B cell (primary cell): ENCODE measurements around the gene HTT. TPM values are rescaled to one million over a fixed set of nuclear protein-coding genes. Genes with fewer than 3 reads are reported as not detected.

Experiments used
- ATAC-seq: fragments of 200-7000 bp; cut with Tn5 transposase; one replicate; pipeline ENCODE4 v1.10.0; 2021; ENCODE audit warnings: low read depth, mild to moderate bottlenecking, moderate number of reproducible peaks, moderate library complexity
- CTCF ChIA-PET: fragments of 350-600 bp; sonication (Branson Sonifier 250); formaldehyde crosslinking; loops from one replicate; lab custom pipeline; 2021; ENCODE audit warnings: antibody characterized with exemption, inconsistent platforms; lab: Charles Lee
- POLR2A ChIA-PET: fragments of 350-600 bp; sonication (Branson Sonifier 250); formaldehyde crosslinking; loops from one replicate; lab custom pipeline; 2021; ENCODE audit warnings: antibody characterized with exemption; lab: Charles Lee
- DNase-seq: peaks from one replicate; pipeline ENCODE4 v3.0.0; 2013
- H2AFZ ChIP-seq: 2 replicates; pipeline ENCODE4 v1.6.1; 2012; ENCODE audit warnings: mild to moderate bottlenecking, low read depth, low read length; ENCODE audit not compliant: insufficient read depth, poor library complexity, severe bottlenecking
- H3K27ac ChIP-seq, 2 donors: 1 replicate in 1 of 2; 2 replicates in 1 of 2; pipeline ENCODE4 v1.5.1; 2012 to 2013; ENCODE audit warnings: low read length in 2 of 2, mild to moderate bottlenecking in 2 of 2, moderate library complexity in 1 of 2
- H3K27me3 ChIP-seq, 4 experiments: fragments of 200-600 bp in 1 of 4; sonication (generic) in 1 of 4; replicated peaks in 1 of 4; 1 replicate in 2 of 4; 2 replicates in 2 of 4; pipeline versions ENCODE4 v1.6.1 to v1.7.0; 2013 to 2016; ENCODE audit warnings: low read length in 3 of 4, mild to moderate bottlenecking in 2 of 4, mixed read lengths in 1 of 4, moderate library complexity in 1 of 4; ENCODE audit not compliant: insufficient read depth in 4 of 4, control insufficient read depth in 3 of 4; ENCODE audit errors: control extremely low read depth in 1 of 4
- H3K36me3 ChIP-seq, 2 experiments: replicated peaks in 1 of 2; 1 replicate in 1 of 2; 2 replicates in 1 of 2; pipeline versions ENCODE4 v1.6.1 to v1.7.1; 2013; ENCODE audit warnings: low read length in 1 of 2; ENCODE audit not compliant: insufficient read depth in 2 of 2, control insufficient read depth in 1 of 2; ENCODE audit errors: control extremely low read depth in 1 of 2, extremely low read depth in 1 of 2
- H3K4me1 ChIP-seq, 2 donors: fragments of 200-600 bp in 1 of 2; sonication (generic) in 1 of 2; 1 replicate in 1 of 2; 2 replicates in 1 of 2; pipeline versions ENCODE4 v1.5.1 to v1.6.1; 2013 to 2017; ENCODE audit warnings: low read length in 2 of 2; ENCODE audit not compliant: control insufficient read depth in 2 of 2, insufficient read depth in 2 of 2
- H3K4me2 ChIP-seq: replicated peaks from 2 replicates; pipeline ENCODE3; 2012; ENCODE audit warnings: mild to moderate bottlenecking, low read depth, low read length; ENCODE audit not compliant: poor library complexity, severe bottlenecking
- H3K4me3 ChIP-seq, 5 experiments: fragments of 200-600 bp in 1 of 5; sonication (generic) in 1 of 5; 1 replicate in 3 of 5; 2 replicates in 2 of 5; pipeline versions ENCODE4 v1.5.1 to v1.7.0; 2011 to 2016; ENCODE audit warnings: low read length in 4 of 5, mild to moderate bottlenecking in 4 of 5, low read depth in 2 of 5, control low read depth in 1 of 5, moderate library complexity in 1 of 5; ENCODE audit not compliant: insufficient read depth in 1 of 5; ENCODE audit errors: control extremely low read depth in 1 of 5, extremely low read depth in 1 of 5
- H3K79me2 ChIP-seq: fragments of 200-600 bp; sonication (generic); one replicate; pipeline ENCODE4 v1.6.0; 2016; ENCODE audit warnings: low read length; ENCODE audit not compliant: control insufficient read depth, insufficient read depth
- H3K9ac ChIP-seq: fragments of 200-600 bp; sonication (generic); 2 replicates; pipeline ENCODE4 v1.6.1; 2017; ENCODE audit warnings: mild to moderate bottlenecking, low read length, moderate library complexity
- H3K9me3 ChIP-seq, 3 donors: one replicate each; pipeline versions ENCODE4 v1.6.1 to v1.7.1; 2013; ENCODE audit warnings: low read length in 2 of 3; ENCODE audit not compliant: control insufficient read depth in 2 of 3, insufficient read depth in 1 of 3; ENCODE audit errors: control extremely low read depth in 1 of 3
- H4K20me1 ChIP-seq: 2 replicates; pipeline ENCODE4 v1.6.0; 2012; ENCODE audit warnings: mild to moderate bottlenecking, low read length; ENCODE audit not compliant: insufficient read depth, control insufficient read depth, poor library complexity, severe bottlenecking
- H3K27ac Mint-ChIP-seq: one replicate; pipeline ENCODE4 v1.8.0; 2021; ENCODE audit warnings: mixed read lengths
- H3K27me3 Mint-ChIP-seq: one replicate; pipeline ENCODE4 v1.8.0; 2021; ENCODE audit warnings: mixed read lengths
- H3K4me1 Mint-ChIP-seq: one replicate; pipeline ENCODE4 v1.8.0; 2021; ENCODE audit warnings: mixed read lengths
- H3K4me3 Mint-ChIP-seq: one replicate; pipeline ENCODE4 v1.8.0; 2021; ENCODE audit warnings: mixed read lengths
- H3K9me3 Mint-ChIP-seq: one replicate; pipeline ENCODE4 v1.8.0; 2022; ENCODE audit warnings: mixed read lengths; ENCODE audit not compliant: insufficient read depth
- CTCF ChIP-seq: fragments of 200-600 bp; IDR thresholded peaks from one replicate; pipeline ENCODE4 v1.8.0; 2022; ENCODE audit warnings: antibody characterized with exemption, mild to moderate bottlenecking
- EZH2 ChIP-seq: IDR thresholded peaks from 2 replicates; pipeline ENCODE4 v1.6.1; 2012; ENCODE audit warnings: borderline replicate concordance, low read depth, mild to moderate bottlenecking, moderate library complexity, low read length; ENCODE audit not compliant: insufficient read depth, poor library complexity, severe bottlenecking
- WGBS: methylation state at CpG from one replicate; pipeline ENCODE4 v1.1.5; 2013; ENCODE audit warnings: missing lambda C conversion rate; ENCODE audit not compliant: insufficient coverage; 5-methylcytosine and 5-hydroxymethylcytosine counted together
- intact Hi-C: fragments of 100-400 bp; cut with micrococcal nuclease; formaldehyde crosslinking; loops from one replicate; pipeline ENCODE4 v1.10.0; 2022
- polyA plus RNA-seq: library from polyadenylated mRNA; depleted of rRNA; stranded (reverse); fragments of >200 nt; gene quantifications from 2 replicates; pipeline ENCODE4 v1.2.3, GENCODE V29; 2012
- small RNA-seq: library from RNA; depleted of rRNA; stranded (forward); fragments of <200 nt; gene quantifications from one replicate; pipeline ENCODE3, GENCODE V24; 2012; ENCODE audit warnings: low replicate concordance, low read depth; ENCODE audit not compliant: insufficient read length
- total RNA-seq, 2 donors: library from RNA; stranded (reverse); fragments of 120-200 nt in 1 of 2; gene quantifications; 1 replicate in 1 of 2; 2 replicates in 1 of 2; pipeline versions ENCODE4 v1.2.3 to v1.2.4, GENCODE V29; 2013 to 2022

The HTT gene
- total and polyA plus RNA-seq, 2 donors (not counting 1 experiment from before 2014, with no cell fraction given), result 52.8 to 195 TPM

- peak within 1 kb of the TSS; percentile 85 for H2AFZ ChIP-seq
- peak within 1 kb of the TSS; percentile 8 to 80 (median 72) for H3K4me3 ChIP-seq
- DNase-seq (peak; percentile 82), ATAC-seq (peak; percentile 82)
- no peaks in the 10 kb centered on the region for H3K79me2 ChIP-seq
- H3K27me3 ChIP-seq, result peaks cover 0 to 20% (median 3%) of the 10 kb centered on the region in 4 experiments
- Mint-ChIP-seq H3K9me3 (no peaks in the 10 kb centered on the region), H3K4me1 (peaks cover 13% of the 10 kb centered on the region), H3K4me3 (peak within 1 kb of the TSS; percentile 89), H3K27ac (peak within 1 kb of the TSS; percentile 81), H3K27me3 (peaks cover 14% of the 10 kb centered on the region)
- peak within 1 kb of the TSS; percentile 100 for H3K4me2 ChIP-seq
- ChIA-PET CTCF (no interaction called here), POLR2A (interaction anchor here (1.2 kb wide), 1 partner anchor 240 kb away, joined by 4 read pairs; no protein-coding TSS in a partner anchor)
- H3K4me1 ChIP-seq, result peaks cover 7 to 17% of the 10 kb centered on the region in 2 donors
- H3K36me3 ChIP-seq, result no peaks in the 10 kb centered on the region
- TF ChIP-seq EZH2 (no peak), CTCF (no peak)
- H3K27ac ChIP-seq, result peak within 1 kb of the TSS in 1 of 2 donors; percentile 48
- H3K9me3 ChIP-seq, result peaks cover 0 to 7% (median 0%) of the 10 kb centered on the region in 3 donors
- intact Hi-C loops, result loop anchor here (2.0 to 5.0 kb wide), 2 partner anchors 240 to 1710 kb away; partner anchors contain the start of gene LRPAP1
- no peaks in the 10 kb centered on the region for H4K20me1 ChIP-seq
- peak within 1 kb of the TSS; percentile 75 for H3K9ac ChIP-seq
- under 1% methylated on average over 94 of the region's 121 CpGs for WGBS
Observed at GRCh38 chr4:3292571-3293400, 218.3 kb downstream of the HTT start, which contains the start of gene RGS12. Gene RGS12, plus strand, starts transcription at chr4:3293021. Its CDS starts 23,150 bp downstream, at chr4:3316171.

Small RNA genes lying within 50 kb of the gene (small RNA-seq; reads per million reads assigned to genes)
- not detected for gene RF02134
- gene RF02135, result not detected
- gene RNU6-204P, result not detected

Other genes with a start within 250 kb of the HTT start
- gene ADD1, start 230.8 kb upstream of the HTT start, total RNA-seq, result 383 and 417 TPM in 2 replicates
- gene ADD1, start 230.8 kb upstream of the HTT start, polyA plus RNA-seq, result 294 and 302 TPM in 2 replicates
- 27.1 and 30.4 TPM in 2 replicates for gene NOP14, start 111.3 kb upstream of the HTT start, total RNA-seq
- gene NOP14, start 111.3 kb upstream of the HTT start, polyA plus RNA-seq, result 9.1 and 9.8 TPM in 2 replicates
- 1.5 and 2.3 TPM in 2 replicates for gene GRK4, start 111.1 kb upstream of the HTT start, total RNA-seq
- 0.73 and 0.92 TPM in 2 replicates for gene GRK4, start 111.1 kb upstream of the HTT start, polyA plus RNA-seq
- 0.84 TPM in 1 of 2 replicates, not detected in the other for gene HTT-AS, start 143 bp upstream of the HTT start, total RNA-seq
- gene HTT-AS, start 143 bp upstream of the HTT start, polyA plus RNA-seq, result not detected in 2 replicates
- gene MSANTD1, start 174.5 kb downstream of the HTT start, total RNA-seq, result 5.5 and 5.8 TPM in 2 replicates
- gene MSANTD1, start 174.5 kb downstream of the HTT start, polyA plus RNA-seq, result 0.63 and 0.78 TPM in 2 replicates
- 13.1 and 13.9 TPM in 2 replicates for gene RGS12, start 218.3 kb downstream of the HTT start, total RNA-seq
- gene RGS12, start 218.3 kb downstream of the HTT start, polyA plus RNA-seq, result 2.8 and 3.5 TPM in 2 replicates